Neural crest cell (in vitro differentiated cells): ENCODE data around the gene DNAH17. TPM values are rescaled to one million over a fixed set of nuclear protein-coding genes. Genes with fewer than 3 reads are reported as not detected.

Experiments used
- DNase-seq: peaks from one replicate; pipeline ENCODE4 v3.0.0; 2021; ENCODE audit warnings: low read depth, mixed read lengths, low spot score
- H3K27ac Mint-ChIP-seq: one replicate; pipeline ENCODE4 v1.8.0; 2021; ENCODE audit warnings: mild to moderate bottlenecking, mixed read lengths; ENCODE audit not compliant: unreplicated experiment
- H3K27me3 Mint-ChIP-seq: 2 replicates; pipeline ENCODE4 v1.8.0; 2021; ENCODE audit warnings: low read depth, mild to moderate bottlenecking, mixed read lengths
- H3K36me3 Mint-ChIP-seq: 2 replicates; pipeline ENCODE4 v1.8.0; 2021; ENCODE audit warnings: low read depth, mild to moderate bottlenecking, mixed read lengths
- H3K4me1 Mint-ChIP-seq: 2 replicates; pipeline ENCODE4 v1.8.0; 2021; ENCODE audit warnings: mixed read lengths
- H3K4me3 Mint-ChIP-seq: one replicate; pipeline ENCODE4 v1.8.0; 2021; ENCODE audit warnings: mild to moderate bottlenecking, mixed read lengths
- H3K9me3 Mint-ChIP-seq: 2 replicates; pipeline ENCODE4 v1.8.0; 2021; ENCODE audit warnings: mixed read lengths
- total RNA-seq: library from RNA; stranded (reverse); gene quantifications from 2 replicates; pipeline ENCODE4 v1.2.1, GENCODE V29; 2021
- TF ChIP-seq, protein P1 (sequence below): fragments of 200-600 bp; sonication (generic); conservative IDR thresholded peaks from 2 replicates; pipeline ENCODE4 v1.5.0; 2021; ENCODE audit warnings: antibody characterized with exemption, mild to moderate bottlenecking

The DNAH17 gene
- total RNA-seq, 1 donor from 2014 or later: 0.09 TPM

DNA sequence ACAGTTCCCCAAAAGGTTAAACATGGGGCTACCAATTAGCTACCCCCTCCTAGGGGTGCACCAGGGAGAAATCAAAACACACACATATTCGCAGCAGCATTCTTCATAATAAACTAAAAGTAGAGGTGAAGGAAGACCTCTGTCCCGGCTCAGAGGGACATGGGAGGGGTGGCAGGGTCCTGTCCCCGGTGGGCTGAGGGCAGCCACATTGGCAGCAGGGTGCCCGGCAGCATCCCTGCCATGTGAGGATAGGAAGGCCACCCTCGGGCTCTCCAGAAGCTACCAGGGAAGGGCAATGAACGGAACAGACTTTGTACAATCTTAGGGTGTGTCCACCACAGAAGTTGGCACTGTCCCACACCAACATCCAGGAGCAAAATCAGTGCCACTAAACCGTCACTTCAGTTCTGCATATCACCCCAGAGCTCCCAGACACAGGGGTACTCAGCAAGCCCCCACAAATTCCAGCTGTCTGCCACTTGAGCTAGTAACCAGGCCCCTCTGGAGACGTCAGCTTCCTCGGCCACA, 3.1 kb upstream of the DNAH17 start:
- Mint-ChIP-seq H3K4me3 (no peak overlapping the region), H3K27ac (no peak overlapping the region), H3K4me1 (no peaks in the 10 kb centered on the region), H3K9me3 (no peaks in the 10 kb centered on the region), H3K27me3 (peaks cover 5% of the 10 kb centered on the region), H3K36me3 (no peaks in the 10 kb centered on the region)
- DNase-seq: no peak
- TF ChIP-seq, protein P1, sequence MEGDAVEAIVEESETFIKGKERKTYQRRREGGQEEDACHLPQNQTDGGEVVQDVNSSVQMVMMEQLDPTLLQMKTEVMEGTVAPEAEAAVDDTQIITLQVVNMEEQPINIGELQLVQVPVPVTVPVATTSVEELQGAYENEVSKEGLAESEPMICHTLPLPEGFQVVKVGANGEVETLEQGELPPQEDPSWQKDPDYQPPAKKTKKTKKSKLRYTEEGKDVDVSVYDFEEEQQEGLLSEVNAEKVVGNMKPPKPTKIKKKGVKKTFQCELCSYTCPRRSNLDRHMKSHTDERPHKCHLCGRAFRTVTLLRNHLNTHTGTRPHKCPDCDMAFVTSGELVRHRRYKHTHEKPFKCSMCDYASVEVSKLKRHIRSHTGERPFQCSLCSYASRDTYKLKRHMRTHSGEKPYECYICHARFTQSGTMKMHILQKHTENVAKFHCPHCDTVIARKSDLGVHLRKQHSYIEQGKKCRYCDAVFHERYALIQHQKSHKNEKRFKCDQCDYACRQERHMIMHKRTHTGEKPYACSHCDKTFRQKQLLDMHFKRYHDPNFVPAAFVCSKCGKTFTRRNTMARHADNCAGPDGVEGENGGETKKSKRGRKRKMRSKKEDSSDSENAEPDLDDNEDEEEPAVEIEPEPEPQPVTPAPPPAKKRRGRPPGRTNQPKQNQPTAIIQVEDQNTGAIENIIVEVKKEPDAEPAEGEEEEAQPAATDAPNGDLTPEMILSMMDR: no peak

DNA sequence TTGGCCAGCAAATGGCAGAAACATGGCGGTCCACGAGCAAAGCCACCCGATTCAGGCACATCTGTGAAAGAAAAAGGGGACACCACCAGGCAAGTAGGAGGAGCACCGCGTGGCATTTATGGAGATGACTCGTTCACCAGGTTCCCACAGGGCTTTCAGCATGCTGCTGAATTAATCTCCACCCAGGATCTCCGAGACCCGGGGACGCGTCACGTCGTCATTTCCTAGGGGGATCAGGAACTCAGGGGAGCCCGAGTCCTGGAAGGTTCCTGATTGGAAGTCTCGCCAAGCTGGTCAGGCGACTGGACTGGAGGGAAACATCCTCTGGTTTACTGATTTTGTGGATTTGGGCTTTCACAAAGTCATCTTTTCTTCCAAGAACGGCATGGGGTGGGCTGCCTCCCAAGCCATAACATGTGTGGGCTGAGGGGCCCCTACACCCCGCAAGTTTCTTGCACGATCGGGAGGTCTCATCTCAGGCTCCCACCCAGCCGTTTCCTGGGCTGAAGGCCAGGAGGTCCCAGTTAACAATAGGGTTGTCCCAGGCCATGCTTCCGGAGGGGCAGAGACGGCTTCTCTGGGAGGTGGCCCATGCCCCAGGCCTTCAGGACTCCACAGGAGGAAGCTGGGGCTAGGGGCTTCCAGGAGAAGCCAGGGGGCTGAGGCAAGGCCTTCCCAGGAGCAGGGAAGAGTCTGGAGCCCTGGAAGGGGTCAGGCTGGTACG, 645 bp downstream of the DNAH17 start:
- no peak overlapping the region for H3K4me3 Mint-ChIP-seq
- no peaks in the 10 kb centered on the region for H3K36me3 Mint-ChIP-seq
- no peaks in the 10 kb centered on the region for H3K9me3 Mint-ChIP-seq
- H3K27me3 Mint-ChIP-seq: no peaks in the 10 kb centered on the region
- TF ChIP-seq, protein P1: no peak
- DNase-seq: no peak
- H3K27ac Mint-ChIP-seq: no peak overlapping the region
- H3K4me1 Mint-ChIP-seq: no peaks in the 10 kb centered on the region

DNA sequence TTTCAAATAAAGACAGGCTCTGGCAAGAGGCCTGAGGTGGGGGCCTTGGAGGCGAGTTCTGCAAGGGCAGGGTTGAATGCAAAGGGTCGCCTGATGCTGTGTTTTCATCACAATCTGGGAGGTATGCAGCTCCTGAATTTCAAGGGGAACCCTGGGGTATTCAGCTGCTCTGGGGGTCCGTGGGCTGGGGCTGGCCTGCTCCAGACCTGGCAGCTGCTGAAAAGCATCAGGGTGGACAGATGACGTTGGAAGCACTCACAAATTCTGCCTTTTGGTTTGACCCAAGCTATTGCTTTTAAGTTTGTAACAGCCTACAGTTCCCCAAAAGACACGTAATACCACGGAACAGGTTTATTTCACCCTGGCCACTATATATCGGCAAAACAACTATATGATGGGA, 1.3 kb downstream of the DNAH17 start:
- H3K27ac Mint-ChIP-seq: no peak overlapping the region
- no peaks in the 10 kb centered on the region for H3K9me3 Mint-ChIP-seq
- TF ChIP-seq, protein P1: no peak
- no peaks in the 10 kb centered on the region for H3K4me1 Mint-ChIP-seq
- no peak for DNase-seq
- H3K27me3 Mint-ChIP-seq: no peaks in the 10 kb centered on the region
- no peaks in the 10 kb centered on the region for H3K36me3 Mint-ChIP-seq
- H3K4me3 Mint-ChIP-seq: no peak overlapping the region

DNA sequence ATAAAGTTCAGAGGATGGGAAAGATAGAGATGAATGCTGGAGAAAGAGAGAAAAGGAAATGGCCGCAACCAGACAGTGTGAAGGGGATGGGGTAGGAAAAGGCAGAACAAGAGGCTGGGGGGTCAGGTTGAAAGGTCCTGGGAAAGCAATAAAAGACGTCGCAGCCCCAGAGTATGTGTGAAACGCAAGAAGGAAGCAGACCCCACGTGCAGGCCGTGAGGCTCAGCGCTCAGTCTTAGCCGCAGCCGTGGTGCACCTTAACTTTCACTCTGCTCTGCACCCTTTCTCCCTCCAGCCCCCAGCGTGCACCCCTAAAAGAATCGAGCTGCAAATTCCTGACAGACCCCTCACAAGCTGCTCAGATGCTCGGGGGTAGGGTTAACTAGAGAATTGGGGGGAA, 1.9 kb downstream of the DNAH17 start:
- Mint-ChIP-seq H3K9me3 (no peaks in the 10 kb centered on the region), H3K36me3 (no peaks in the 10 kb centered on the region), H3K27me3 (no peaks in the 10 kb centered on the region), H3K4me3 (no peak overlapping the region), H3K27ac (no peak overlapping the region), H3K4me1 (no peaks in the 10 kb centered on the region)
- DNase-seq: no peak
- TF ChIP-seq, protein P1: no peak

DNA sequence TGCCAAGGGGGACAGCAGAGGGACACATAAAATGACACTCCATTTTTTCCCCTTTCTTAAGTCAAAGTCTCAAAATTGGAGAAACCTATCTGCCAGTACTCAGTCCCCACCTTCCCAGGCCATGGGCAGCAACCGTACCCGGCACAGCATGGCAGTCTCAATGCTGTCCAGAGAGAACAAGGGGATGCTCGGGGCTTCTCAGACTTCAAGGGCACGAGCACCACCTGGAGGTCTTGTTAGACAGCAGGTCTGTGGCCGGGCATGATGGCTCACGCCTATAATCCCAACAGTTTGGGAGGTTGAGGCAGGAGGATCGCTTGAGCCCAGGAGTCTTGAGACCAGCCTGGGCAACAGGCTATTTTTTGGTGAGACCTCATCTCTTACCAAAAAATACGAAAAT, 3.2 kb downstream of the DNAH17 start:
- no peaks in the 10 kb centered on the region for H3K36me3 Mint-ChIP-seq
- H3K27me3 Mint-ChIP-seq: no peaks in the 10 kb centered on the region
- TF ChIP-seq, protein P1: no peak

More for the DNA sequence above, 3.2 kb downstream of the DNAH17 start:
- Mint-ChIP-seq H3K27ac (no peak overlapping the region), H3K9me3 (no peaks in the 10 kb centered on the region), H3K4me3 (no peak overlapping the region), H3K4me1 (no peaks in the 10 kb centered on the region)
- DNase-seq: no peak
